IMR-90 (cell line): ENCODE data around the gene PLAAT1. TPM values are rescaled to one million over a fixed set of nuclear protein-coding genes. Genes with fewer than 3 reads are reported as not detected.

ENCODE experiments used
- ATAC-seq: fragments of 200-7000 bp; cut with Tn5 transposase; 2 replicates; pipeline ENCODE4 v1.9.1; 2020; ENCODE audit warnings: low read depth, mild to moderate bottlenecking, moderate library complexity
- BruUV-seq: library from RNA; stranded (reverse); fragments of 400-500 nt; replicated peaks from 2 replicates; lab custom pipeline; 2021; lab: Mats Ljungman, UMichigan
- CTCF ChIA-PET: fragments of 300-600 bp; formaldehyde crosslinking; extraction: SDS; loops from one replicate; lab custom pipeline; 2021; ENCODE audit warnings: antibody characterized with exemption; lab: Yijun Ruan, JAX
- POLR2A ChIA-PET: fragments of 300-600 bp; sonication (Branson Sonifier 250); formaldehyde crosslinking; loops from one replicate; lab custom pipeline; 2022; ENCODE audit warnings: antibody characterized with exemption; ENCODE audit not compliant: unreplicated experiment; lab: Charles Lee
- DNase-seq: peaks from one replicate; pipeline ENCODE4 v3.0.0; 2013
- H2AFZ ChIP-seq: replicated peaks from 2 replicates; pipeline ENCODE3; 2013; ENCODE audit warnings: low read length, mild to moderate bottlenecking; ENCODE audit not compliant: poor library complexity
- H2AK5ac ChIP-seq: 2 replicates; pipeline ENCODE4 v1.6.1; 2013; ENCODE audit warnings: low read depth, low read length, inconsistent platforms
- H2AK9ac ChIP-seq: replicated peaks from 2 replicates; pipeline ENCODE3; 2013; ENCODE audit warnings: mild to moderate bottlenecking, low read depth, low read length, moderate library complexity; ENCODE audit not compliant: poor library complexity
- H2BK120ac ChIP-seq: 2 replicates; pipeline ENCODE4 v1.6.1; 2013; ENCODE audit warnings: low read depth, low read length, inconsistent platforms
- H2BK15ac ChIP-seq: 3 replicates; pipeline ENCODE4 v1.6.1; 2013; ENCODE audit warnings: low read depth, low read length, inconsistent platforms
- H2BK20ac ChIP-seq: 2 replicates; pipeline ENCODE4 v1.6.1; 2013; ENCODE audit warnings: low read depth, mild to moderate bottlenecking, inconsistent platforms, low read length, moderate library complexity
- H2BK5ac ChIP-seq: 2 replicates; pipeline ENCODE4 v1.6.1; 2013; ENCODE audit warnings: mild to moderate bottlenecking, low read depth, low read length, inconsistent platforms; ENCODE audit not compliant: poor library complexity, severe bottlenecking
- H3K14ac ChIP-seq: replicated peaks from 2 replicates; pipeline ENCODE4 v1.6.1; 2013; ENCODE audit warnings: low read depth, low read length, inconsistent platforms
- H3K18ac ChIP-seq: 2 replicates; pipeline ENCODE4 v1.6.1; 2013; ENCODE audit warnings: low read depth, low read length, control low read depth
- H3K23ac ChIP-seq: 2 replicates; pipeline ENCODE4 v1.6.1; 2013; ENCODE audit warnings: low read depth, low read length, inconsistent platforms
- H3K27ac ChIP-seq: 2 replicates; pipeline ENCODE4 v1.5.1; 2013; ENCODE audit warnings: mild to moderate bottlenecking, control low read depth, low read length; ENCODE audit not compliant: insufficient read depth
- H3K27me3 ChIP-seq: 2 replicates; pipeline ENCODE4 v1.6.1; 2013; ENCODE audit warnings: low read length; ENCODE audit not compliant: control insufficient read depth, insufficient read depth
- H3K36me3 ChIP-seq: 2 replicates; pipeline ENCODE4 v1.6.1; 2013; ENCODE audit warnings: low read length, mixed read lengths; ENCODE audit not compliant: control insufficient read depth, insufficient read depth
- H3K4ac ChIP-seq: 2 replicates; pipeline ENCODE4 v1.6.1; 2013; ENCODE audit warnings: low read depth, low read length, inconsistent platforms
- H3K4me1 ChIP-seq: 2 replicates; pipeline ENCODE4 v1.6.1; 2013; ENCODE audit warnings: low read length, mixed read lengths; ENCODE audit not compliant: control insufficient read depth, insufficient read depth
- H3K4me2 ChIP-seq: 2 replicates; pipeline ENCODE4 v1.6.1; 2013; ENCODE audit warnings: low read depth, mild to moderate bottlenecking, control low read depth, low read length, moderate library complexity
- H3K4me3 ChIP-seq: 2 replicates; pipeline ENCODE4 v1.5.1; 2013; ENCODE audit warnings: low read depth, mild to moderate bottlenecking, control low read depth, low read length, moderate library complexity; ENCODE audit not compliant: insufficient read depth
- H3K56ac ChIP-seq: 2 replicates; pipeline ENCODE4 v1.6.1; 2013; ENCODE audit warnings: low read length, inconsistent platforms; ENCODE audit not compliant: insufficient read depth; ENCODE audit errors: extremely low read depth
- H3K79me1 ChIP-seq, 2 experiments: 2 replicates each; pipeline ENCODE4 v1.6.1; 2013; ENCODE audit warnings: low read length in 2 of 2, inconsistent platforms in 1 of 2, low read depth in 1 of 2
- H3K9ac ChIP-seq: 2 replicates; pipeline ENCODE4 v1.6.1; 2013; ENCODE audit warnings: low read depth, low read length, control low read depth
- H3K9me1 ChIP-seq: 2 replicates; pipeline ENCODE4 v1.6.1; 2013; ENCODE audit warnings: low read length, inconsistent platforms; ENCODE audit not compliant: insufficient read depth
- H3K9me3 ChIP-seq: 2 replicates; pipeline ENCODE4 v1.6.1; 2013; ENCODE audit warnings: low read length; ENCODE audit not compliant: control insufficient read depth, insufficient read depth
- H4K20me1 ChIP-seq: 2 replicates; pipeline ENCODE4 v1.6.1; 2013; ENCODE audit warnings: low read length, inconsistent platforms; ENCODE audit not compliant: insufficient read depth
- H4K5ac ChIP-seq: 2 replicates; pipeline ENCODE4 v1.6.1; 2013; ENCODE audit warnings: mild to moderate bottlenecking, low read depth, low read length, control low read depth
- H4K8ac ChIP-seq, 2 experiments: 2 replicates each; pipeline ENCODE4 v1.6.1; 2013; ENCODE audit warnings: low read depth in 2 of 2, low read length in 2 of 2, control low read depth in 1 of 2, inconsistent platforms in 1 of 2
- H4K91ac ChIP-seq: 2 replicates; pipeline ENCODE4 v1.6.1; 2013; ENCODE audit warnings: low read depth, low read length, inconsistent platforms; ENCODE audit not compliant: insufficient read depth
- BHLHE40 ChIP-seq: fragments of 150-350 bp; IDR thresholded peaks from 2 replicates; pipeline ENCODE4 v1.6.1; 2016; ENCODE audit warnings: mild to moderate bottlenecking, low read depth, low read length
- CEBPB ChIP-seq: IDR thresholded peaks from 2 replicates; pipeline ENCODE4 v1.6.1; 2012; ENCODE audit warnings: low read depth, low read length, improper control_type of control experiment
- CHD1 ChIP-seq: IDR thresholded peaks from 2 replicates; pipeline ENCODE4 v1.6.1; 2012; ENCODE audit warnings: low read depth, low read length, improper control_type of control experiment
- FOS ChIP-seq: fragments of 150-350 bp; IDR thresholded peaks from 2 replicates; pipeline ENCODE4 v1.6.1; 2016; ENCODE audit warnings: low read depth, low read length
- MAFK ChIP-seq: IDR thresholded peaks from 2 replicates; pipeline ENCODE4 v1.6.1; 2012; ENCODE audit warnings: low read depth, low read length, improper control_type of control experiment
- MAZ ChIP-seq: IDR thresholded peaks from 2 replicates; pipeline ENCODE4 v1.6.1; 2012; ENCODE audit warnings: low read depth, mild to moderate bottlenecking, low read length, improper control_type of control experiment, moderate library complexity, borderline replicate concordance
- MXI1 ChIP-seq: IDR thresholded peaks from 2 replicates; pipeline ENCODE4 v1.6.1; 2012; ENCODE audit warnings: low read depth, mild to moderate bottlenecking, low read length, moderate library complexity, borderline replicate concordance
- NFE2L2 ChIP-seq: fragments of 150-350 bp; IDR thresholded peaks from 2 replicates; pipeline ENCODE4 v1.6.1; 2016; ENCODE audit warnings: low read depth, mild to moderate bottlenecking, low read length
- POLR2A ChIP-seq: IDR thresholded peaks from 2 replicates; pipeline ENCODE4 v1.6.1; 2012; ENCODE audit warnings: mild to moderate bottlenecking, low read depth, low read length
- RAD21 ChIP-seq: IDR thresholded peaks from 2 replicates; pipeline ENCODE4 v1.6.1; 2012; ENCODE audit warnings: low read length, improper control_type of control experiment
- RCOR1 ChIP-seq: IDR thresholded peaks from 2 replicates; pipeline ENCODE4 v1.6.1; 2012; ENCODE audit warnings: mild to moderate bottlenecking, low read length, improper control_type of control experiment; ENCODE audit not compliant: insufficient replicate concordance
- RFX5 ChIP-seq: IDR thresholded peaks from 2 replicates; pipeline ENCODE4 v1.8.0; 2012; ENCODE audit warnings: low read depth, mild to moderate bottlenecking, low read length, moderate library complexity
- SMC3 ChIP-seq: fragments of 150-350 bp; IDR thresholded peaks from 2 replicates; pipeline ENCODE4 v1.6.1; 2016; ENCODE audit warnings: low read depth, mild to moderate bottlenecking, antibody characterized with exemption, low read length, moderate library complexity
- WGBS, 2 experiments: methylation state at CpG; one replicate each; pipeline versions ENCODE4 v1.1.5 to v1.1.7; 2013; ENCODE audit warnings: missing lambda C conversion rate in 2 of 2; ENCODE audit not compliant: insufficient read length in 1 of 2; ENCODE audit errors: extremely low coverage in 2 of 2; 5-methylcytosine and 5-hydroxymethylcytosine counted together
- dilution Hi-C: fragments of 300-500 bp; cut with HindIII; formaldehyde crosslinking; loops from one replicate; pipeline ENCODE4 v1.14.3; 2018; ENCODE audit warnings: low sequenced_read_pairs; ENCODE audit not compliant: unreplicated experiment
- in situ Hi-C: fragments of 300-500 bp; cut with MboI; formaldehyde crosslinking; loops from 3 replicates; pipeline ENCODE4 v1.14.3; 2019; ENCODE audit warnings: low sequenced_read_pairs, inconsistent platforms, mixed read lengths
- intact Hi-C: fragments of 100-400 bp; cut with micrococcal nuclease; formaldehyde crosslinking; loops from 2 replicates; pipeline ENCODE4 v1.10.0; 2022
- polyA plus RNA-seq, 3 experiments: library from polyadenylated mRNA; depleted of rRNA; stranded (reverse); fragments of >200 nt; gene quantifications; 2 replicates each; pipeline ENCODE4 v1.2.3, GENCODE V29; 2012; ENCODE audit warnings: low replicate concordance in 1 of 3
- total RNA-seq: library from RNA; depleted of rRNA; stranded (reverse); fragments of >200 nt; gene quantifications from 2 replicates; pipeline ENCODE4 v1.2.3, GENCODE V29; 2012
- TF ChIP-seq, protein P1 (sequence below): fragments of 150-350 bp; IDR thresholded peaks from 2 replicates; pipeline ENCODE4 v1.6.1; 2017; ENCODE audit warnings: mild to moderate bottlenecking, antibody characterized with exemption, low read length, low read depth
- TF ChIP-seq, protein P2 (sequence below): conservative IDR thresholded peaks from 2 replicates; pipeline ENCODE4 v1.5.1; 2012; ENCODE audit warnings: mild to moderate bottlenecking, low read depth, low read length, improper control_type of control experiment
- TF ChIP-seq, protein P3 (sequence below): fragments of 150-350 bp; IDR thresholded peaks from 2 replicates; pipeline ENCODE4 v1.6.1; 2016; ENCODE audit warnings: low read depth, mild to moderate bottlenecking, low read length, moderate library complexity, borderline replicate concordance

The PLAAT1 gene
- total and polyA plus RNA-seq, 2 of the 4 experiments (the other 2 are of a cell fraction): 0.54 to 0.68 TPM

DNA sequence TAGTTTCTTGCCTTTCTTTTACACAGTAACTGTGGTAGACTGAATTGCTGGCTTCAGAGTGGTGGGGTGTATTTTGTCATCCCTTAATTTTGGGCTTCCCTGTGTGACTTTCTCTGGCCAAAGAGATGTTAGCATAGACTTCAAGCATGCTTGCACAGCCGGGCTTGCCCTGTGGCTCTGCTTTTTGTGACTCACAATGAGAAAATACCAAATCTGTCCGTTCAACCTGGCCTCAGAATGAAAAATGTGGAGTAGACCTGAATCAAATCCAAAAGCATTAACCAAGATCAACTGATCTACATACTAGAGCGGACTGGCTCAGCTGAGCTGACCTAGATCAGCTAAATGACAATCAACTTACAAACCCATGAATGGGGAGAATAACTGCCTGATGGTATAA, 51.4 kb downstream of the PLAAT1 start:
- in situ Hi-C loops: no loop called here
- H3K9ac ChIP-seq: no peak overlapping the region
- intact Hi-C loops: no loop called here
- H2BK5ac ChIP-seq: no peak overlapping the region
- no peaks in the 10 kb centered on the region for H3K9me1 ChIP-seq
- H3K18ac ChIP-seq: no peak overlapping the region
- no peak overlapping the region for H4K91ac ChIP-seq
- H2BK120ac ChIP-seq: no peak overlapping the region
- H3K4me2 ChIP-seq: no peak overlapping the region
- no peak overlapping the region for H2AK5ac ChIP-seq
- H4K8ac ChIP-seq: no peak overlapping the region
- H3K4ac ChIP-seq: no peak overlapping the region
- H3K56ac ChIP-seq: no peak overlapping the region
- no peaks in the 10 kb centered on the region for H3K4me1 ChIP-seq
- no peaks in the 10 kb centered on the region for H3K79me1 ChIP-seq
- dilution Hi-C loops: no loop called here
- no peak overlapping the region for H2BK15ac ChIP-seq
- H3K36me3 ChIP-seq: no peaks in the 10 kb centered on the region
- H3K27me3 ChIP-seq: no peaks in the 10 kb centered on the region
- POLR2A ChIA-PET: no interaction called here
- H3K9me3 ChIP-seq: peaks cover 10% of the 10 kb centered on the region
- CTCF ChIA-PET: no interaction called here
- TF ChIP-seq BHLHE40 (no peak), MXI1 (no peak), CEBPB (no peak), CHD1 (no peak), FOS (no peak), SMC3 (no peak), RCOR1 (no peak), MAFK (no peak), MAZ (no peak), RFX5 (no peak), RAD21 (no peak), POLR2A (no peak), NFE2L2 (no peak)
- TF ChIP-seq, protein P1, sequence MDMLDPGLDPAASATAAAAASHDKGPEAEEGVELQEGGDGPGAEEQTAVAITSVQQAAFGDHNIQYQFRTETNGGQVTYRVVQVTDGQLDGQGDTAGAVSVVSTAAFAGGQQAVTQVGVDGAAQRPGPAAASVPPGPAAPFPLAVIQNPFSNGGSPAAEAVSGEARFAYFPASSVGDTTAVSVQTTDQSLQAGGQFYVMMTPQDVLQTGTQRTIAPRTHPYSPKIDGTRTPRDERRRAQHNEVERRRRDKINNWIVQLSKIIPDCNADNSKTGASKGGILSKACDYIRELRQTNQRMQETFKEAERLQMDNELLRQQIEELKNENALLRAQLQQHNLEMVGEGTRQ: no peak
- TF ChIP-seq, protein P2, sequence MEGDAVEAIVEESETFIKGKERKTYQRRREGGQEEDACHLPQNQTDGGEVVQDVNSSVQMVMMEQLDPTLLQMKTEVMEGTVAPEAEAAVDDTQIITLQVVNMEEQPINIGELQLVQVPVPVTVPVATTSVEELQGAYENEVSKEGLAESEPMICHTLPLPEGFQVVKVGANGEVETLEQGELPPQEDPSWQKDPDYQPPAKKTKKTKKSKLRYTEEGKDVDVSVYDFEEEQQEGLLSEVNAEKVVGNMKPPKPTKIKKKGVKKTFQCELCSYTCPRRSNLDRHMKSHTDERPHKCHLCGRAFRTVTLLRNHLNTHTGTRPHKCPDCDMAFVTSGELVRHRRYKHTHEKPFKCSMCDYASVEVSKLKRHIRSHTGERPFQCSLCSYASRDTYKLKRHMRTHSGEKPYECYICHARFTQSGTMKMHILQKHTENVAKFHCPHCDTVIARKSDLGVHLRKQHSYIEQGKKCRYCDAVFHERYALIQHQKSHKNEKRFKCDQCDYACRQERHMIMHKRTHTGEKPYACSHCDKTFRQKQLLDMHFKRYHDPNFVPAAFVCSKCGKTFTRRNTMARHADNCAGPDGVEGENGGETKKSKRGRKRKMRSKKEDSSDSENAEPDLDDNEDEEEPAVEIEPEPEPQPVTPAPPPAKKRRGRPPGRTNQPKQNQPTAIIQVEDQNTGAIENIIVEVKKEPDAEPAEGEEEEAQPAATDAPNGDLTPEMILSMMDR: no peak
- TF ChIP-seq, protein P3, sequence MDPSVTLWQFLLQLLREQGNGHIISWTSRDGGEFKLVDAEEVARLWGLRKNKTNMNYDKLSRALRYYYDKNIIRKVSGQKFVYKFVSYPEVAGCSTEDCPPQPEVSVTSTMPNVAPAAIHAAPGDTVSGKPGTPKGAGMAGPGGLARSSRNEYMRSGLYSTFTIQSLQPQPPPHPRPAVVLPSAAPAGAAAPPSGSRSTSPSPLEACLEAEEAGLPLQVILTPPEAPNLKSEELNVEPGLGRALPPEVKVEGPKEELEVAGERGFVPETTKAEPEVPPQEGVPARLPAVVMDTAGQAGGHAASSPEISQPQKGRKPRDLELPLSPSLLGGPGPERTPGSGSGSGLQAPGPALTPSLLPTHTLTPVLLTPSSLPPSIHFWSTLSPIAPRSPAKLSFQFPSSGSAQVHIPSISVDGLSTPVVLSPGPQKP: no peak
- H3K4me3 ChIP-seq: no peak overlapping the region
- DNase-seq (no peak), ATAC-seq (no peak)
- H2AFZ ChIP-seq: no peak overlapping the region
- BruUV-seq: no TSS peak
- H4K5ac ChIP-seq: no peak overlapping the region
- no peak overlapping the region for H2BK20ac ChIP-seq
- no peaks in the 10 kb centered on the region for H4K20me1 ChIP-seq
- H3K23ac ChIP-seq: no peak overlapping the region
- no peak overlapping the region for H3K27ac ChIP-seq
- H3K14ac ChIP-seq: no peak overlapping the region
- no CpG with 5 or more reads among the region's 3 CpGs for WGBS, 2 experiments
- no peak overlapping the region for H2AK9ac ChIP-seq
